ENCODE results near the gene OR10H5.

DNA sequence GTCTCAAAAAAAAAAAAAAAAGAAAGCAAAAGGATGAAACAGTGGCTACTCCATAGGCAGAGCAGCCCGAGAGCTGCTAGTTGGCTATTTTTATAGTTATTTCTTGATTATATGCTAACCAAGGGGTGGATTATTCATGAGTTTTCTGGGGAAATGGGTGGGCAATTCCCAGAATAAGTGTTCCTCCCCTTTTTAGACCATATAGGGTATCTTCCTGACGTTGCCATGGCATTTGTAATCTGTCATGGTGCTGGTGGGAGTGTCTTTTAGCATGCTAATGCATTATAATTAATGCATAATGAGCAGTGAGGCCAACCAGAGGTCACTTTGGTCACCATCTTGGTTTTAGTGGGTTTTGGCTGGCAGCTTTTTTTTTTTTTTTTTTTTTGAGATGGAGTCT is 53.4 kb downstream of the OR10H5 start:
- TF ChIP-seq, protein P1, sequence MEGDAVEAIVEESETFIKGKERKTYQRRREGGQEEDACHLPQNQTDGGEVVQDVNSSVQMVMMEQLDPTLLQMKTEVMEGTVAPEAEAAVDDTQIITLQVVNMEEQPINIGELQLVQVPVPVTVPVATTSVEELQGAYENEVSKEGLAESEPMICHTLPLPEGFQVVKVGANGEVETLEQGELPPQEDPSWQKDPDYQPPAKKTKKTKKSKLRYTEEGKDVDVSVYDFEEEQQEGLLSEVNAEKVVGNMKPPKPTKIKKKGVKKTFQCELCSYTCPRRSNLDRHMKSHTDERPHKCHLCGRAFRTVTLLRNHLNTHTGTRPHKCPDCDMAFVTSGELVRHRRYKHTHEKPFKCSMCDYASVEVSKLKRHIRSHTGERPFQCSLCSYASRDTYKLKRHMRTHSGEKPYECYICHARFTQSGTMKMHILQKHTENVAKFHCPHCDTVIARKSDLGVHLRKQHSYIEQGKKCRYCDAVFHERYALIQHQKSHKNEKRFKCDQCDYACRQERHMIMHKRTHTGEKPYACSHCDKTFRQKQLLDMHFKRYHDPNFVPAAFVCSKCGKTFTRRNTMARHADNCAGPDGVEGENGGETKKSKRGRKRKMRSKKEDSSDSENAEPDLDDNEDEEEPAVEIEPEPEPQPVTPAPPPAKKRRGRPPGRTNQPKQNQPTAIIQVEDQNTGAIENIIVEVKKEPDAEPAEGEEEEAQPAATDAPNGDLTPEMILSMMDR (IDR thresholded peaks at IDR 0.05) = no peak
- TF ChIP-seq CREB1 (CRISPR knock-in tag; IDR thresholded peaks at IDR 0.05) = no peak
- TF ChIP-seq, protein P2, sequence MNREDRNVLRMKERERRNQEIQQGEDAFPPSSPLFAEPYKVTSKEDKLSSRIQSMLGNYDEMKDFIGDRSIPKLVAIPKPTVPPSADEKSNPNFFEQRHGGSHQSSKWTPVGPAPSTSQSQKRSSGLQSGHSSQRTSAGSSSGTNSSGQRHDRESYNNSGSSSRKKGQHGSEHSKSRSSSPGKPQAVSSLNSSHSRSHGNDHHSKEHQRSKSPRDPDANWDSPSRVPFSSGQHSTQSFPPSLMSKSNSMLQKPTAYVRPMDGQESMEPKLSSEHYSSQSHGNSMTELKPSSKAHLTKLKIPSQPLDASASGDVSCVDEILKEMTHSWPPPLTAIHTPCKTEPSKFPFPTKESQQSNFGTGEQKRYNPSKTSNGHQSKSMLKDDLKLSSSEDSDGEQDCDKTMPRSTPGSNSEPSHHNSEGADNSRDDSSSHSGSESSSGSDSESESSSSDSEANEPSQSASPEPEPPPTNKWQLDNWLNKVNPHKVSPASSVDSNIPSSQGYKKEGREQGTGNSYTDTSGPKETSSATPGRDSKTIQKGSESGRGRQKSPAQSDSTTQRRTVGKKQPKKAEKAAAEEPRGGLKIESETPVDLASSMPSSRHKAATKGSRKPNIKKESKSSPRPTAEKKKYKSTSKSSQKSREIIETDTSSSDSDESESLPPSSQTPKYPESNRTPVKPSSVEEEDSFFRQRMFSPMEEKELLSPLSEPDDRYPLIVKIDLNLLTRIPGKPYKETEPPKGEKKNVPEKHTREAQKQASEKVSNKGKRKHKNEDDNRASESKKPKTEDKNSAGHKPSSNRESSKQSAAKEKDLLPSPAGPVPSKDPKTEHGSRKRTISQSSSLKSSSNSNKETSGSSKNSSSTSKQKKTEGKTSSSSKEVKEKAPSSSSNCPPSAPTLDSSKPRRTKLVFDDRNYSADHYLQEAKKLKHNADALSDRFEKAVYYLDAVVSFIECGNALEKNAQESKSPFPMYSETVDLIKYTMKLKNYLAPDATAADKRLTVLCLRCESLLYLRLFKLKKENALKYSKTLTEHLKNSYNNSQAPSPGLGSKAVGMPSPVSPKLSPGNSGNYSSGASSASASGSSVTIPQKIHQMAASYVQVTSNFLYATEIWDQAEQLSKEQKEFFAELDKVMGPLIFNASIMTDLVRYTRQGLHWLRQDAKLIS (CRISPR knock-in tag; IDR thresholded peaks at IDR 0.05; ENCODE audit: borderline replicate concordance) = no peak
